ENCODE data around the gene PGF.

DNA sequence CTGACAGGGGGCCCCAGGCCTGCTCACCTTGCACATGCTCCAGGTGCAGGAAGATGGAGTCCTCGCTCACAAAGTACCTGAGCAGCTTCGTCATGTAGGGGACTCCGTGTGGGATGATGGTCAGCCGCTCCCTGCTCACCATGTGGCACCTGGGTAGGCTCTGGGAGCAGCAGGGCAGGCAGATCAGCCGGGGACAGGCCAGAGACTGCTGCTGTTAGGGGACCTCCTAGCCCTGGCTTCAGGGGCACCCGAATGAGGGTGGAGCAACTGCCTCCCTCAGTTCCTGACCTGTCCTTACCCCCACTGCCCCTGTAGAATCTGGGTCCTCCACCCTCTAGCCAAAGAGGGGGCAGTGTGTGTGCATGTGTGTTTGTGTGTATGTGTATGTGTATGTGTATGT lies 44.2 kb downstream of the PGF start:
- TF ChIP-seq TAF1 (IDR thresholded peaks at IDR 0.05; ENCODE audit: low read depth, low read length) = no peak
- TF ChIP-seq PAX5 (IDR thresholded peaks at IDR 0.05; ENCODE audit: insufficient read depth, low read length, severe bottlenecking) = no peak
